Daoy (cell line): ENCODE measurements around the gene DUSP11. TPM values are rescaled to one million over a fixed set of nuclear protein-coding genes. Genes with fewer than 3 reads are reported as not detected.
A peak's percentile ranks its signal among the peaks of the same experiment; 100 is the strongest.
"Not testable (repeated sequence)": the region's sequence is repeated elsewhere in the genome, so short reads cannot be mapped to it uniquely, and the experiment has no call there.

Experiments
- DNase-seq: peaks from one replicate; pipeline ENCODE4 v3.0.0-alpha.2; 2015; ENCODE audit warnings: low read depth
- total RNA-seq: library from RNA; depleted of rRNA; stranded (reverse); fragments of >200 nt; shearing (Covaris generic); gene quantifications from 2 replicates; pipeline ENCODE4 v1.2.3, GENCODE V29; 2014; rRNA removed

Gene DUSP11
- 43.2 and 52.7 TPM in 2 replicates for total RNA-seq

- DNase-seq, result peak; percentile 94
Observed at GRCh38 chr2:73779467-73780236, at the start of gene DUSP11. DUSP11 (minus strand) TSS chr2:73780103; CDS start chr2:73779974, 129 bp downstream.

DNA sequence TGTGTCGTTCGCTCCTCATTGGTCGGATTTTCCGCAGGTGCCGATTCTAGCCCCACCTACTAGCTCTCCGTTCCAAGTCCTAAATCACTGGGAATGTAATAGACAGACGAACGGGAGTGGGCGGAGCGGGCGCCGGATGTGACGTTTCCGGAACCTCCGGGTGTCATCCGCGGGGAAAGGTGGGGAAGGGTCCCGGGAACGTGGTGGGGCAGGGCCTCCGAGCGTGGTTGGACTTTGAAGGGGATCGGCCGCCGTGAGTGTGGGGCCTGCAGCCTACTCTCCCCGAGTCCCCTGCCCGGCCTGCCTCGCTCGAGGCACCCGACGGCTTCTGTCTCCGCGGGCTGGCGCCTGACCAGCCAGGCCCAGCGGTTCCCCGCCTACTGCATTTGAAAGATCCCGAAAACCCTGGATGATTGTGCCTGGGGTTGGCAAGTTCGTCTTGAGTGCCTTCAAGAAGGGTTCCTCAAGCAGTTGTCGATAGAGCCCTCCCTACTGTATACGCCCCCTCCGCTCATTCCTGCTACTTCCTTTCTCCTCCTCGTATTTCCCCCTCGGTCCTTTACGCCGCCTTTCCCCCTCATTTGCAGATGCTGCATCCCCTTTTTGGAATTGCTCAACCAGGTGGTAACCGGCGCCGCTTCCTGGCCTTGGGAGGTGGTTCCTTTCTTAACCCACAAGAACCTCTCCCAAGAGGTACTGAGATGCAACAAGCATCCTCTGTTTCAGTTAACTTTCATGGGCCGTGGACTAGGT, 49.1 kb upstream of the DUSP11 start, which contains the start of gene STAMBP:
STAMBP (plus strand) TSS at position 144 of the 753 bp plus-strand sequence. CDS start 1,896 bp downstream, outside the sequence.
- DNase-seq, result peak; percentile 95

- DNase-seq, result no peak
Observed at GRCh38 chr2:73828389-73828817, 48.5 kb upstream of the DUSP11 start.

DNA sequence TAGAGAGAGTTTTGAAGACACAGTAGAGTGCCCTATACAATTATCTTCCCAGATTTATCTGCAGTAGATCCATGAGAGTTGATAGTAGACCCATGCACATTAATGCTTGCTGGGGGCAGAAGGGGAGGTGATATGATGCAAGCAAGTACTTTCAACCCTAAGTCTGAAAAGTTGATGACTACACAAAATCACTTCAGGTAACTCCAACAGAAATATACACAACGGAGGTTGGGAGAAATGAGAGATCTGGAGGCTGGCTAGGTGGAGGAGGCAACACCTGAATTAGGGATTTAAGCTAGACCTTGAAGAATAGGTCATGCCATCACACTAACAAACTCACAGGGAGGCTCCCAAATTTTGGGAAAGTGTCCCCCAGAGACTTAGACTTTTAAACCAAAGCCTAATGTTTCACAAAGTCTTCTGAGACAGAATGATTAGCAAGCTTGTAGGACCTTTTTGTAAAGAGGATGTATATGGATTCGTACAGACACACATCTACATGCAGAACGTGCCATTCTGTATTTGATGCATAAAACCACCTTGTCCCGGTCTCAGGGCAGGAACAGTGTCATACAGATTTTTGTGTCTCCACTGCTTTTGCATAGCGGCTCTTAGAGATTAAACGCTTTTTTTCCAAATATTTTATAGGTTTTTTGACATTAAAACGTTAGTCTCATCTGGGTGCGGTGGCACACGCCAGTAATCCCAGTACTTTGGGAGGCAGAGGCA, 47.9 kb upstream of the DUSP11 start:
- no peak for DNase-seq

DNA sequence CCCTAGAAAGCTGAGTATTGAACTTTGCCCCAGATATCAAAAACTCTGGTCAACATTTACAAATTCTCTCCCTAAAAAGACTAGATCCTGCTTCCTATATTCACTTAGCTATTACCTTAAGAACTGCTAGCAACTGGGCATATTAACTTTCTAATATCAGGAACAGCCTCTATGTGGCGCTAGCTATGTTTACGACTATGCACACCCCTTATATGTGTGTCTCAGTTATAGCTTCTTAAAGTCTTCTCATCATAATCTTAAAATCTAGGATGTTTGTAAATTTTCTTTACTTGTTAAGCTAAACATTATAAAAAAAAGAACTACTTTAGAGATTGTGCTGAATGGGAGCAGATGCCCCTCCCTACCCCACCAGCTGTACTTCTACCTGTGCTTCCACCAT, 47.1 kb upstream of the DUSP11 start:
- DNase-seq, result no peak

DNA sequence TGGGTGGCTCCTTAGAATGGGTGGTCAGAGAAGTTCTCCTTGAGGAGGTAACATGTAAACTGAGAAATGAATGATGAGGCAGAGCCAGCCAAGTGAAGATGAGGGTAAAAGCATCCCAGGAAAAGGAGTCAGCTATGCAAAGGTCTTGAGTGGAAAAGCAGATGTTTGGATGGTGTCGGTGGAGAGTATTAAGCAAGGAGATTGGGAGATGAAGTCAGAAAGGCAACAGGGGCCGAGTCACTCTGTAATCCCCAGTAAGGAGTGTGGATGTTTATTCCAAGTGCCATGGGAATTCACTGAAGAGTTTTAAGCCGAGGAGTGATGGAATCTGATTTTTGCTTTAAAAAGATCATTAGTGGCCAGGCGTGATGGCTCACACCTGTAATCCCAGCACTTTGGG, 45.5 kb upstream of the DUSP11 start:
- DNase-seq, result no peak

GRCh38 chr2:73823916-73824523, 44.1 kb upstream of the DUSP11 start:
- DNase-seq, result peak; percentile 64

- no peak for DNase-seq
Observed at GRCh38 chr2:73823416-73823815, 43.5 kb upstream of the DUSP11 start.

GRCh38 chr2:73822991-73823390, 43.1 kb upstream of the DUSP11 start:
- no peak for DNase-seq

- DNase-seq, result no peak
Observed at GRCh38 chr2:73822276-73822675, 42.4 kb upstream of the DUSP11 start.

DNA sequence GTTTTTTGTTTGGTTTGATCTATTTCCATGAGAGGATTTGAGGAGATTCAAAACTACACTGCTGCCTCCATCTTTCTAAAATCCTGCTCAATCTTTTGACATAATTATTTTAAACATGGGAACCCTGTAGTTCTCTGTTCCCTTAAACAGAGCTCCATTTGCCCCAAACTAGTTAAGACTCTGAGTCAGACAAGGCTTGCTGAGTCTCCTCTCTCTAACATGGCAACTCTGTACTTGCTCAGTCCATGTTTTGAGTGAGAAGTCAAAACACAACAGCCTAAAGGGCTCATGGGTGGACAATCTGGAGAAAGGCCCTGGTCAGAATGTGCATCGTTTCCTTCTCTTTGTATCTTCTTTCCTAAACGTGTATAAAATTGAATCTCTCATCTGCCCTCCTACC, 41.8 kb upstream of the DUSP11 start:
- DNase-seq, result no peak

- DNase-seq, result no peak
Observed at GRCh38 chr2:73821227-73821626, 41.3 kb upstream of the DUSP11 start.

GRCh38 chr2:73818296-73818695, 38.4 kb upstream of the DUSP11 start:
- DNase-seq, result no peak

- no peak for DNase-seq
Observed at GRCh38 chr2:73812635-73813034, 32.7 kb upstream of the DUSP11 start.

DNA sequence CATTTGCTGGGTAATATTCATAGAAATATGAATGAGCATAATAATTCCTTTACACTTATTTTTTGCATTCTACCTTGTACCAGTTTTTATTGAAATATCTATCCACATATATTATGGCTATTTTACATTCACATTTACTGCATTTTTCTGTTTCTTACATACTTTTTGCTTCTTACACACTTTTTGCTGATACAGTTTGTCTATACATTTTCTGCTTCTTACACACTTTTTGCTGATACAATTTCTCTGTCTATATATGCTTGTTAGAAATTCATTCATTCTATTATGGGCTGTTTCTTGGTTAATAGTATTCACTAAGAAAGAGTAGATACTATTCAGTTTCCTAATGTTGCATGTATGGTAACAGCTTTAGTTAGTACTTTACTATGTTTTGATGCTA, 32.0 kb upstream of the DUSP11 start:
- no peak for DNase-seq

- DNase-seq, result not testable (repeated sequence)
Observed at GRCh38 chr2:73783883-73784282, 4.0 kb upstream of the DUSP11 start, which contains the start of gene C2orf78. C2orf78 (plus strand) TSS chr2:73784183; CDS start chr2:73784310, 127 bp downstream.

- DNase-seq, result peak; percentile 70
Observed at GRCh38 chr2:73783402-73783801, 3.5 kb upstream of the DUSP11 start.

- no peak for DNase-seq
Observed at GRCh38 chr2:73780237-73780582, 307 bp upstream of the DUSP11 start.

GRCh38 chr2:73778867-73779466, 936 bp downstream of the DUSP11 start:
- not testable (repeated sequence) for DNase-seq

GRCh38 chr2:73776869-73777519, 2.9 kb downstream of the DUSP11 start:
- no peak for DNase-seq

DNA sequence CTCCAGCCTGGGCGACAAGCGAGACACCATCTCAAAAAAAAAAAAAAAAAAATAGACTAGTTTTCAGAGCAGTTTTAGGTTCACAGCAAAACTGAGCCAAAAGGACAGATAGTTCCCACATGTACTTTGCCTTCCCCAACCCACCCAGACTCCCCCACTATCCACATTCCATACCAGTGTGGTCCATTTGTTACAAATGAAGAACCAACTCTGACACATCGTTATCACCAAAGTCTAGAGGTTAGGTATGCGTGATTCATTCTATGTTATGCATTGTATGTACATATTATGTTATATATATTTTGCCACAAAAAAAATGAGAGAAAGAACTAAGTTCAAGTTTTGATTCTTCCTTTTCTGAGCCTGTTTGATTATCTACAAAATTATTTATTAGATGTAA, 3.5 kb downstream of the DUSP11 start:
- DNase-seq, result no peak
